GM12878 (cell line): ENCODE results near the gene OLFM1.

Experiments used
- CTCF ChIP-seq, 3 experiments: IDR thresholded peaks in 2 of 3; conservative IDR thresholded peaks in 1 of 3; 2 replicates each; pipeline ENCODE4 v1.5.1; 2011; ENCODE audit warnings: low read depth in 3 of 3, low read length in 3 of 3, mild to moderate bottlenecking in 3 of 3, control low read depth in 2 of 3, moderate library complexity in 2 of 3, inconsistent platforms in 1 of 3, mixed read lengths in 1 of 3; ENCODE audit not compliant: control insufficient read depth in 2 of 3, insufficient read depth in 1 of 3; ENCODE audit errors: extremely low read depth in 1 of 3
- GABPA ChIP-seq: IDR thresholded peaks from 2 replicates; pipeline ENCODE4 v1.6.1; 2014; ENCODE audit warnings: antibody characterized with exemption, low read depth, mild to moderate bottlenecking, inconsistent platforms

- TF ChIP-seq GABPA (no peak), CTCF (IDR thresholded peaks at IDR 0.05 in 2 of 3, conservative IDR thresholded peaks at IDR 0.05 in 1 of 3; ENCODE audit: control insufficient read depth in 2 of 3, extremely low read depth in 1 of 3, insufficient read depth in 1 of 3, low read depth in 3 of 3, low read length in 3 of 3) (no peak)
Measured at GRCh38 chr9:135131488-135131887, 44.0 kb downstream of the OLFM1 start.
